Lower lobe of right lung (tissue), 2 donors: ENCODE measurements around the gene NGEF. TPM values are rescaled to one million over a fixed set of nuclear protein-coding genes. Genes with fewer than 3 reads are reported as not detected.

ENCODE experiments used
- ATAC-seq, 2 donors: fragments of 200-7000 bp; cut with Tn5 transposase; one replicate each; pipeline ENCODE4 v1.9.1; 2020 to 2022; ENCODE audit warnings: mild to moderate bottlenecking in 2 of 2, moderate library complexity in 2 of 2
- DNase-seq: peaks from one replicate; pipeline ENCODE4 v3.0.0-alpha.2; 2020
- H3K27ac ChIP-seq: fragments of 200-600 bp; one replicate; pipeline ENCODE4 v1.8.0; 2022
- H3K27me3 ChIP-seq: fragments of 200-600 bp; one replicate; pipeline ENCODE4 v1.8.0; 2022; ENCODE audit warnings: low read depth
- H3K36me3 ChIP-seq: fragments of 200-600 bp; one replicate; pipeline ENCODE4 v1.8.0; 2022; ENCODE audit warnings: mild to moderate bottlenecking
- H3K4me1 ChIP-seq: fragments of 200-600 bp; one replicate; pipeline ENCODE4 v1.8.0; 2022
- H3K4me3 ChIP-seq: fragments of 200-600 bp; one replicate; pipeline ENCODE4 v1.8.0; 2022; ENCODE audit warnings: mild to moderate bottlenecking
- H3K9me3 ChIP-seq: fragments of 200-600 bp; one replicate; pipeline ENCODE4 v1.8.0; 2022
- intact Hi-C: fragments of 100-400 bp; cut with DNase I; formaldehyde crosslinking; loops from one replicate; pipeline ENCODE4 v1.11.0; 2022
- total RNA-seq: library from RNA; stranded (reverse); fragmentation: NEBNext Ultra II Directional; extraction: Animal tissue kit (Norgen Biotek cat#: 25700); gene quantifications from one replicate; pipeline ENCODE4 v1.2.1, GENCODE V29; 2021
- TF ChIP-seq, protein P1 (sequence below): fragments of 200-600 bp; IDR thresholded peaks from one replicate; pipeline ENCODE4 v1.8.0; 2022; ENCODE audit warnings: antibody characterized with exemption, mild to moderate bottlenecking
- donor health status: DM: no; HTN: yes; CAD: no; lungs with severe emphysema.

The NGEF gene
- total RNA-seq, 1 donor from 2014 or later: 1.7 TPM

GRCh38 chr2:232891621-232892071 lies 121.4 kb downstream of the NGEF start:
- no peaks in the 10 kb centered on the region for H3K9me3 ChIP-seq
- H3K4me1 ChIP-seq: no peaks in the 10 kb centered on the region
- no peaks in the 10 kb centered on the region for H3K36me3 ChIP-seq
- intact Hi-C loops: no loop called here
- DNase-seq: no peak
- peaks cover 9% of the 10 kb centered on the region for H3K27me3 ChIP-seq
- H3K4me3 ChIP-seq: no peak overlapping the region
- TF ChIP-seq, protein P1, sequence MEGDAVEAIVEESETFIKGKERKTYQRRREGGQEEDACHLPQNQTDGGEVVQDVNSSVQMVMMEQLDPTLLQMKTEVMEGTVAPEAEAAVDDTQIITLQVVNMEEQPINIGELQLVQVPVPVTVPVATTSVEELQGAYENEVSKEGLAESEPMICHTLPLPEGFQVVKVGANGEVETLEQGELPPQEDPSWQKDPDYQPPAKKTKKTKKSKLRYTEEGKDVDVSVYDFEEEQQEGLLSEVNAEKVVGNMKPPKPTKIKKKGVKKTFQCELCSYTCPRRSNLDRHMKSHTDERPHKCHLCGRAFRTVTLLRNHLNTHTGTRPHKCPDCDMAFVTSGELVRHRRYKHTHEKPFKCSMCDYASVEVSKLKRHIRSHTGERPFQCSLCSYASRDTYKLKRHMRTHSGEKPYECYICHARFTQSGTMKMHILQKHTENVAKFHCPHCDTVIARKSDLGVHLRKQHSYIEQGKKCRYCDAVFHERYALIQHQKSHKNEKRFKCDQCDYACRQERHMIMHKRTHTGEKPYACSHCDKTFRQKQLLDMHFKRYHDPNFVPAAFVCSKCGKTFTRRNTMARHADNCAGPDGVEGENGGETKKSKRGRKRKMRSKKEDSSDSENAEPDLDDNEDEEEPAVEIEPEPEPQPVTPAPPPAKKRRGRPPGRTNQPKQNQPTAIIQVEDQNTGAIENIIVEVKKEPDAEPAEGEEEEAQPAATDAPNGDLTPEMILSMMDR: no peak
- no peak overlapping the region for H3K27ac ChIP-seq
- no peak for ATAC-seq

DNA sequence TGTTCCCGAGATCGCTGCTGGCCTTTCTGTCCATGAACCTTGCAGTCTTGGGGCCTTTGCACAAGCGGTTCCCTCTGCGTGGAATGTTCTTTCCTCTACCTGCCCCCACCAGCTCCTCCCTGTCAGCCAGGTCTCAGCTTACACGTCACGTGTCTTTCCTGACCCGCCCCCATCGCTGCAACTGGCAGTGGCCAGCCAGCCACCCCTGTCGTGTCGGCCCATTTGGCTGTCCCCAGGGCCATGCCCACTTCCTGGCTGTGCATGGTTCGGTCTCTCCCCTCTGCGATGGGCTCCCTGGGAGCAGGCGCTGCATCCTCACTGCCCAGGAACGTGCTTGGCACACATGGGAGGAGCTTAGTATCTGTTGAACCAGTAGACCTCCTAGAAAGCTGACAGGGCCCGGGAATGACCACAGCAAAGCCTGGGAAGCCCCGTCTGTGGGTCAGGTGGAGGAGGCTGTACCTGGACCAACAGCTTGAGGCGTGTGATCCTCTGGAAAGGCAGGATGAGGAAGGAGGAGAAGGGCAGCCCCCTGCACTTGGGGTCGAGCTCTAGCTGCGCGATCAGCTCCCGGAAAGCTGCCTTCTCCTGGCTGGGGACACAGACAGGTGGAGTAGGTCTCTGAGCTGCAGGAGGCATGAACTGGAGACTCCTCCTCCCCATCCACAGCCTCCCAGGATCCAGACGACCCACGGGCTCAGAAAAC lies 122.0 kb downstream of the NGEF start:
- no peaks in the 10 kb centered on the region for H3K36me3 ChIP-seq
- DNase-seq (peak; percentile 65), ATAC-seq (peak; percentile 61 to 71)
- no peak overlapping the region for H3K4me3 ChIP-seq
- intact Hi-C loops: no loop called here
- H3K27me3 ChIP-seq: peaks cover 9% of the 10 kb centered on the region
- TF ChIP-seq, protein P1: no peak
- H3K27ac ChIP-seq: no peak overlapping the region
- no peaks in the 10 kb centered on the region for H3K9me3 ChIP-seq
- no peaks in the 10 kb centered on the region for H3K4me1 ChIP-seq

DNA sequence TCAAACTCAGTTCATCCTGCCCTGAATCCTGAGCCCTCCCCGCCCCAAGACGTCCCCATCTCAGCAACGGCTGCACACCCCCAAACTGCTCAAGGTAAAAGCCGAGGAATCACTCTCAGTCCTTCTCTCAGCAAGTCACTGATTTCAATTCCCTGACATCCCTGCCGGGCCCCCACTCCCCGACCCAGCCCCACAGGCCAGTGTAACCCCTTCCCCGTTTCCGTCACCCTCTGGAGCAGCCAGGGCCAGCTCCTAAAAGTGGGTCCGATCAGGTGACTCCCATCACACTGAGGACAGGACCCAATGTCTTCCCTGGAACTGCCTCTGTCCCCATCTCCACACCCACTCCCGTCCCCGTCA lies 122.5 kb downstream of the NGEF start:
- Histone ChIP-seq H3K27ac (no peak overlapping the region), H3K4me1 (no peaks in the 10 kb centered on the region), H3K36me3 (no peaks in the 10 kb centered on the region), H3K4me3 (no peak overlapping the region), H3K9me3 (no peaks in the 10 kb centered on the region), H3K27me3 (peaks cover 9% of the 10 kb centered on the region)
- ATAC-seq (no peak), DNase-seq (no peak)
- intact Hi-C loops: no loop called here
- TF ChIP-seq, protein P1: no peak

DNA sequence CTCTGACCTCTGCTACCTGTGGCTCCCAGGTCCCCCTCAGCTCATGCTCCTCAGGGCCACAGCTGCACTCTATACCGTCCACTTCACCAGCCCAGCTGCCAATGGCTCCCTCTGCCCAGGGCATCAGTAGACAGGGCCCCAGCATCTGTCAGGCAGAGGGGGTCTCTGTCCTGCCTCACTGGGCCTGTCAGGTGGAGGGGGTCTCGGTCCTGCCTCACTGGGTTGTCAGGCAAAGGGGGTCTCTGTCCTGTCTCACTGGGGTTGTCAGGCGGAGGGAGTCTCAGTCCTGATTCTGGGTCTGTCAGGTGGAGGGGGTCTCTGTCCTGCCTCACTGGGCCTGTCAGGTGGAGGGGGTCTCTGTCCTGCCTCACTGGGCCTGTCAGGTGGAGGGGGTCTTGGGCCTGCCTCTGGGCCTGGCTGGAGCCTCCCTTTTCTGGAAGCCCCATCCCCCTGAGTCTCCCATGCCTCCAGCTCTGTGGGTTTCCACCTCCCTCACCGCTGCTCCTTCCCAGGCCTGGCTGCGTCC lies 123.1 kb downstream of the NGEF start:
- no peak for DNase-seq
- H3K9me3 ChIP-seq: no peaks in the 10 kb centered on the region
- no peak overlapping the region for H3K4me3 ChIP-seq
- no peak overlapping the region for H3K27ac ChIP-seq
- TF ChIP-seq, protein P1: no peak
- ATAC-seq: no peak
- H3K27me3 ChIP-seq: peaks cover 9% of the 10 kb centered on the region
- no peaks in the 10 kb centered on the region for H3K4me1 ChIP-seq
- intact Hi-C loops: no loop called here
- H3K36me3 ChIP-seq: no peaks in the 10 kb centered on the region

DNA sequence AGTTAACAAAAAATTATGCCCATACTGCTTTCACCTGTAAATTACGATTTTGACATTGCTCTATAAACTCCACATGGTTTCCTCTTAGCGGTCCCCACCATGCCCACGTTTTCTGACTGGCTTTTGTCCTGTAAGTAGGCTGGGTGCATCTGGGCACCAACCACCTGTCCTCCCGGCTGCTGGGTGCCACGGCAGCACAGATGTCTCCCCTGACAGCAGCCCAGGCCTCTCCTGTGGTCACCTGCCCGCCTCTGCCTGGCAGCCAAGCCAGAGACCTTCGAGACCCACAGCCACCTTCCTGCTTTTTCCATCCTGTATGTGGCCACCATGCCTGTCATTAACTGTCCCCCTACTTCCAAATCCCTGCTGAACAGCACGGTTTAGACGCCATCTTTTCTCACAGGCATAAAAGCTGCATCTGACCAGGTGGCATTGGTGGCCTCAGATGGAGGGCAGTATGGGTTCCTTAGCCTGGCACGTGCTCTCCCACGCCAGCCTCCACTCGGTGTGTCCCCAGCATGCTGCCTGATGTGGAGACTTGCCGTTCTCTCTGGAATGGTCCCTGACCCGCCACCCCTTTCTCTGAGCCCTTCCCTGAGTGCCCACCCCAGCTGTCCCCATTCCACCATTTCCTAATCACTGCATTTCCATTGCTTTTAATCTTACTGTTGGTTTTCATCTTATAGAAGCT lies 124.1 kb downstream of the NGEF start:
- no peaks in the 10 kb centered on the region for H3K4me1 ChIP-seq
- no peak overlapping the region for H3K4me3 ChIP-seq
- H3K27me3 ChIP-seq: peaks cover 9% of the 10 kb centered on the region
- no peak for ATAC-seq
- intact Hi-C loops: no loop called here
- no peak for DNase-seq
- no peak overlapping the region for H3K27ac ChIP-seq
- H3K36me3 ChIP-seq: no peaks in the 10 kb centered on the region
- TF ChIP-seq, protein P1: no peak
- no peaks in the 10 kb centered on the region for H3K9me3 ChIP-seq
